EH (cell line): ENCODE results near the gene C6orf89.
A peak's percentile ranks its signal among the peaks of the same experiment; 100 is the strongest.
"Not testable (repeated sequence)": the region's sequence is repeated elsewhere in the genome, so short reads cannot be mapped to it uniquely, and the experiment has no call there.

Experiments
- DNase-seq: peaks from one replicate; pipeline ENCODE4 v3.0.0-alpha.2; 2015; ENCODE audit warnings: low read depth

Gene C6orf89

GRCh38 chr6:36924131-36924530, 38.4 kb downstream of the C6orf89 start:
- DNase-seq = peak; percentile 44

GRCh38 chr6:36924778-36925374, 39.1 kb downstream of the C6orf89 start:
- DNase-seq = no peak

GRCh38 chr6:36925809-36926208, 40.1 kb downstream of the C6orf89 start:
- DNase-seq = no peak

- DNase-seq = no peak
These were observed 41.2 kb downstream of the C6orf89 start for GRCh38 chr6:36926708-36927513.

- peak; percentile 46 for DNase-seq
These were observed 42.2 kb downstream of the C6orf89 start for GRCh38 chr6:36927691-36928546.

- no peak for DNase-seq
These were observed 42.8 kb downstream of the C6orf89 start for GRCh38 chr6:36928547-36928918.

GRCh38 chr6:36929152-36929551, 43.4 kb downstream of the C6orf89 start:
- no peak for DNase-seq

GRCh38 chr6:36929607-36930006, 43.9 kb downstream of the C6orf89 start:
- DNase-seq = peak; percentile 57

- DNase-seq = no peak
These were observed 44.7 kb downstream of the C6orf89 start for GRCh38 chr6:36930483-36930882.

GRCh38 chr6:36933102-36933501, 47.4 kb downstream of the C6orf89 start:
- DNase-seq = peak; percentile 80

GRCh38 chr6:36933519-36933918, 47.8 kb downstream of the C6orf89 start:
- DNase-seq = no peak

- DNase-seq = no peak
These were observed 49.1 kb downstream of the C6orf89 start for GRCh38 chr6:36934901-36935300.

- DNase-seq = no peak
These were observed 51.1 kb downstream of the C6orf89 start for GRCh38 chr6:36936824-36937223.

GRCh38 chr6:36937896-36938295, 52.1 kb downstream of the C6orf89 start:
- DNase-seq = no peak

GRCh38 chr6:36938536-36938935, 52.8 kb downstream of the C6orf89 start:
- peak; percentile 77 for DNase-seq

- not testable (repeated sequence) for DNase-seq
These were observed 53.3 kb downstream of the C6orf89 start for GRCh38 chr6:36939005-36939404.

- DNase-seq = no peak
These were observed 54.3 kb downstream of the C6orf89 start for GRCh38 chr6:36940027-36940426.

GRCh38 chr6:36941561-36941960, 55.8 kb downstream of the C6orf89 start:
- DNase-seq = not testable (repeated sequence)

- not testable (repeated sequence) for DNase-seq
These were observed 56.6 kb downstream of the C6orf89 start for GRCh38 chr6:36942329-36942728.

GRCh38 chr6:36944650-36945049, 58.9 kb downstream of the C6orf89 start:
- DNase-seq = no peak

GRCh38 chr6:36945301-36945700, 59.5 kb downstream of the C6orf89 start:
- DNase-seq = no peak

- DNase-seq = no peak
These were observed 60.8 kb downstream of the C6orf89 start for GRCh38 chr6:36946526-36946925.
